Measurements from ENCODE around the gene ASCL2. TPM values are rescaled to one million over a fixed set of nuclear protein-coding genes. Genes with fewer than 3 reads are reported as not detected.

ASCL2 gene
- total RNA-seq, 1 donor from 2014 or later, result not detected

DNA sequence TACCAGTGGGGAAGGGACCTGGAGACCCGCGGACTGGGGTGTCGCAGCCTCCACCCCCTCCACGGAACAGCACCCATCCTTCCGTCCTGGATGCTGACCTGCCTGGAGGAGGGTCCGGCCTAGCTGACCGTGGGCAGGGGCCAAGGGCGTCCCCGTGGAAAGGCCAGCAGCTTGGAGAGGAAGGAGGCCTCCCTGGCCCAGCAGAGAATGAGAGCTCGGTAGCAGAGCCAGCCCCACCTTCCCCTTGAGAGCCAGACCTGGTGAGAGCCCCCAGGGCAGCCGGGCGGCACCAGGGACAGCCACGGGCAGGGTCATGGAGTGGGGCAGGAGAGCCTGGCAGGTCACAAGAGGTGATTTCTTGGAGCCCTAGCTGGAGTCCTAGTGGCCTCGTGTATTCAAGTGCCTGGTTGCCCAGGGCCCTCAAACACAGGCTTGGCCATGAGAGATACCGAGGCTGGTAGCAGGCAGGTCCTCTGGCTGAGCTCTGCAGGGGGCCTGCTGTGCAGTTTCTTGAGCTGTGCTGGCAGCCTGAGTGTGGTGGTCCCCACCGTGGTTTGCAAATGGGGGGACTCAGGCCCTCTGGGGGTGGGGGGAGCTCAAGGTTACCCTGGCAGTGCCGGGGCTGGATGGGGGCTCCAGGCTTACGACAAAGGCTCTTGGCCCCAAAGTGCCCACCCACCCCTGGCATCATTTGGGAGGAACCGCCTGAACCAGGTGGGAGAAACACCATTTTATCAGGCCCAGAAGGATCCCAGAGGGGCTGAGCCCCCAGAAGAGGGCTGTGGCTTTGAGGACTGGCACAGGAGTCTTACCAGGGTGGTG is 39.1 kb upstream of the ASCL2 start:
- no peak for DNase-seq (ENCODE audit: low read depth)

DNA sequence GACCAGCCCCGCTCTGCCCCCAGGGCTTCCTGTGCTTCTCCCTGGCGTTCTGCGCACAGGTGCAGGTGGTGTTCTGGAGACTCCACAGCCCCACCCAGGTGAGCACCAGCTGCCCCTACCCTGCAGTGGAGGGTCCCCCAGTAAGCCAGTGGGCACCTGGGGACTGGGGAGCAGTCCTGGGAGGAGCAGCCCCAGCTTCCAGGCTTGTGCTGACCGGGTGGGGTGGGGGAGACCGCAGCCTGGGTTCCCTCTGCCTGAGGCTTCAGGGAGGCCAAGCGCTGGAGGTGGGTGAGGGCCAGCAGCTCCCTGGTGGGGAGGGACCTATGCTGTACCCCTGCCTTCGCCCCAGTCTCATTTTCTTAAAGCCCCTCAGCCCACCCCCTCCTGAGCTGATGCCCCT is 38.3 kb upstream of the ASCL2 start:
- DNase-seq (ENCODE audit: low read depth), result no peak

DNA sequence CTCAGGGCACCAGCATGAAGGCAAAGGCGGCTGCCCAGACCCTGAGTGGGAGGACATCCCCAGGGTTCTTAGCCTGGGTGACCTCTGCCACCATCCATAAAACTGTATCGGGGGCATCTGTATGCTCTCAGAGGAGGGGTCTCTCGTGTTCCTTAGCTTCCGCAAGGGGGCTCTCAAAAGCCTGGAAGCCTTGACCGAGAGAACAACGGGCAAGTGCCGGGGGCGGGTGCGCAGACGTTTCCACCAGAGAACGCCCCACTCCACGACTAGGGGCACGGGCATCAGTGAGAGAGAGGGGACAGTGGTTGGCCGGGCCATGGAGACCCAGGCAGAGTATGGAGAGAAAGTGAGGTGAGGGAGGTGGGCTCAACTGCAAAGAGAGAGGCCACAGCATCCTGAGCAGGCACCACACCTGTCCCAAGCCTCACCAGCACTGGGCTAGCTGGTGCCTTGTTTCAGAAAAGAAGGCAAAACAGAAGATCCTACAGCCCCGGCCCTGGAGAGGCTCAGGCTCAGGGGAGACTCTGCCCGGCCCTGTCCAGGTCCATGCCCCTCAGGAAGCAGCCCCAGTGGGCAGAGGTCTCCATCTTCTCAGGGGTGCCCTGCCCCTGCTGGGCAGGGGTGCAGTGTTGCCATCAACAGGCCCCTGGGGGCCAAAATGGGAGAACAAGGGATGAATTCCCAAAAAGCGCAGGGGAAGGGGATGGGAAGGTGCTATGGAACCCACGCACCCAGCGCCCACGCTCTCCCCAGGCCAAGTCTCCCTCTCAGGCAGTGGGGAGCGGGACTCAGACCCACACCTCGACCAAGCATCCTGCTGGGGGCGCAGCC is 37.3 kb upstream of the ASCL2 start:
- no peak for DNase-seq (ENCODE audit: low read depth)

DNA sequence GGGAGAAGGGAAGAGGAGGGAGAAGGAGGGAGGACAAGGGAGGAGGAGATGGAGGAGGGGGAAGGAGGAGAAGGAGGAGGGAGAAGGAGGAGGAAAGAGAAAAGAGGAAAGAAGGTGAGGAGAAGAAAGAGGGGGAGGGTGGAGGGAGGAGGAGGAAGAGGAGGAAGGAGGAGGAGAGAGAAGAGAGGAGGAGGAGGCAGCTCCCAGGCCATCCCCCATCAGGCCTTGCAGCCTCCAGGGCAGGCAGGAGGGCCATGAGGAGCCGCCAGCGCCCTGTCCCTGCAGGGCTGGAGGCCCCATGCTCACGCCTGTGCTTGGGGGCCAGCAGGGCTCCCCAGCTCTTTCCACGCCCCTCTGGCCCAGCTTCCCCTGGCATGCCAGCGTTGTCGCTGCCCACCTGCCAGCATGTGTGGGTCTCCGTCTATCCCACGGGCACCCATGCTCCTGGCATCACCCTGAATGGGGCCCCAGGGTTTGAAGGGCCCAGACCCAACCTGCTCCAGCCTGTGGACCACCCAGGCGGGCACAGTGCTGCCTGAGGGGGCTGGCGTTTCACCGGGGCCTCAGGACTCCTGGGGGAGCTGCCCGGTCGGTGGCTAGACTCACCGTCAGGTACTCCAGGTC is 36.6 kb upstream of the ASCL2 start:
- DNase-seq (ENCODE audit: low read depth), result no peak

DNA sequence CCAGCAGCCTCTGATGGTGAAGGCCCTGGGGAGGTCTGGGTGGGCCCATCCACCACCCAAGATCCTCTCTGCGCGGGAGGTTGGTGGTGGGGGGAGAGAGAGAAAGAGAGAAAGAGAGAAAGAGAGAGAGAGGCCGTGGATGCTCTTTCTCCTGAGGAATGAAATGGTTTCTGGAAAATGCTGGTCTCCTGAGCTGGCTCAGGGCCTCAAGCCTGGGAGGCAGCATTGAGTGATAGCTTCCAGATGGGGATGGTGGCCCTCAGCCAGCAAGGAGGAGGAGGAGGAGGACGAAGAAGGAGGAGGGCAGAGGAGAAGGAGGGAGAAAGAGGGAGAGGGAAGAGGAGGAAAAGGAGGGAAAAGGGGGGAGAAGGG is 36.0 kb upstream of the ASCL2 start:
- DNase-seq (ENCODE audit: low read depth), result peak; percentile 46

DNA sequence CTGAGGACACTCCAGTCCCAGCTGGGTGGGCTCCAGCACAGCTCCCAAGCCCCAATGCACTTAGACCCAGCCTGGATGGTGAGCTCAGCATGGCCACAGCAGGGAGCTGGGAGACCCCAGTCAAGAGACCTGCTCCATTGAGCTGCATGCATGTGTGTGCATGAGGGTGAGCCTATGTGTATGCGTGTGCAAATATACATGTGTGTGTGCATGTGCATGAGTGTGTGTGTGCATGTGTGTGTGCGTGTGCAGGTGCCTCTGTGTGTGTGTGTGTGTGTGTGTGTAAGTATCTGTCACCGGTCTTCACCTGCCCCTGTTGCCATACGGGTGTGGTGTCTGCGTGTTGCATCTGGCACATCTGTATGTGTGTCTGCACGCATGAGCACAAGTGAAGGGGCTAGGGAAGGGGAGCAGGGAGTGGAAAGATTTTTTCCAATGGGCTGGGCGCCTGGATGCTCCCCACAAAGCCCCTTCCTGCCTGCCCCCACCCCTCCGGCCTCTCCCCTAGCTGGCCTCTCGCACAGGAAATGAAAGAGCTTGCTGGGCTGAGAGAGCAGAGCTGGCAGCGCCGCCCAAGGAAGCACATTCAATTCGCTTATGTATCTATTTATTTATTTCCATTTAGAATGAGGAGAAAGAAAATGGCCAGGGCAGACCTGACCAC is 35.5 kb upstream of the ASCL2 start:
- no peak for DNase-seq (ENCODE audit: low read depth)

DNA sequence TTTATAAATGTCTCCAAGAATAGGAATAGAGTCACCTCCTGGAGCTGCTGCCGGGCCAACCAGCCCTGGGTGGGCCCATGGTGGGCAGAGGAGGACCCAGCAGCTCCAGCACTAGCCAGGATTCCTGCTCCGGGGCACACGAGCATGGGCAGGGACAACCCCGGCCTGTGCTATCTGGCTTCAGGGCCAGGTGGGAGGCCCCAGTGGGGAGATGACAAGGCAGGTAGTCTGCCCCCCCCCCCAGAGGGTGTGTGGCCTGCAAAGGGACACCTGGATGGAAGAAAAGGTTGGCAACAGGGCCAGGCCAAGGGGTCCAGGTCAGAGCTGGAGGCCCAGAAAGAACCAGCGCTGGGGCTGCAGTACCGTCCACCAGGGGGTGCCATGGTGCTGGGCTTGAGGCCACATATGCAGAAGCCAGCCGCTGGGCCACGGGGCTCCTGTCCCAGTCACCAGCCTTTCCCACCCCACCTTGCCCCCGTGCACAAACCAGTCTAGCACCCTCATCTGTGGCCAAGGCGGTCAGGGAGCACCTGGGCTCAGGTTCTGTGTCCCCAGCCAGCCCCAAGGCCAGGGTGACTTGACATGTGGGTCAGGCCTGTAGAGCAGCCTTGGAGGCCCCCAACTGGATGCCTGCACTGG is 34.9 kb upstream of the ASCL2 start:
- peak; percentile 70 for DNase-seq (ENCODE audit: low read depth)

DNA sequence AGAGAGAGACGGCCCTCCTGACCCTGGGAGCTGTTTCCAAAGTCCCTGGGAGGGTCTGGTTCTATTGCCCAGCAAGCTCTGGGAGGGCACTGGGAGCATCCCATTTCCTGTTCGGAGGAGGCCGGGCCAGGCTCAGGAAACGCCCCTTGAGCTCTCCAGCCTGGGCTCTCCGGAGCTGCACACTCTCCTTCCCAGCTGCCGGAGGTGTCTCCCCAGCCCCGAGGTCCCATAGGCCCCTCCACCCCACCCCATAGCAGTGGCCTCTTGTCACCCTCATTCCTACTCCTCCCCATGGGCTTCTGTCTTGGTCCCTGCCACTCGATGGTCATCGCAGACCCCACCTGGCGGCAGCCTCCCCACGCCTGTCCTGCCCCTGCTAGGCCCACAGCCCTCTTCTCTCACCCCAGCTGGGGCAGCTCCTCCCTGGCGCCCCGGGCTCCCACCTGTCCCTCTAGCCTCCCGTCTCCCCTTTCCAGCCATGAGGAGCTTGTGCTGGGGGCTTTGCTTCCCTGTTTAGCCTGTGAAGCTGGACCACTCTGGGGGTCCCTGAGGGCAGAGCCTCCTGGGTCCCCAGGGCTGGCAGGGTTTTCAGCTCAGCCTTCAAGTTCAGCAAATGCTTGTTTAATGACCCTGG is 34.2 kb upstream of the ASCL2 start:
- no peak for DNase-seq (ENCODE audit: low read depth)

DNA sequence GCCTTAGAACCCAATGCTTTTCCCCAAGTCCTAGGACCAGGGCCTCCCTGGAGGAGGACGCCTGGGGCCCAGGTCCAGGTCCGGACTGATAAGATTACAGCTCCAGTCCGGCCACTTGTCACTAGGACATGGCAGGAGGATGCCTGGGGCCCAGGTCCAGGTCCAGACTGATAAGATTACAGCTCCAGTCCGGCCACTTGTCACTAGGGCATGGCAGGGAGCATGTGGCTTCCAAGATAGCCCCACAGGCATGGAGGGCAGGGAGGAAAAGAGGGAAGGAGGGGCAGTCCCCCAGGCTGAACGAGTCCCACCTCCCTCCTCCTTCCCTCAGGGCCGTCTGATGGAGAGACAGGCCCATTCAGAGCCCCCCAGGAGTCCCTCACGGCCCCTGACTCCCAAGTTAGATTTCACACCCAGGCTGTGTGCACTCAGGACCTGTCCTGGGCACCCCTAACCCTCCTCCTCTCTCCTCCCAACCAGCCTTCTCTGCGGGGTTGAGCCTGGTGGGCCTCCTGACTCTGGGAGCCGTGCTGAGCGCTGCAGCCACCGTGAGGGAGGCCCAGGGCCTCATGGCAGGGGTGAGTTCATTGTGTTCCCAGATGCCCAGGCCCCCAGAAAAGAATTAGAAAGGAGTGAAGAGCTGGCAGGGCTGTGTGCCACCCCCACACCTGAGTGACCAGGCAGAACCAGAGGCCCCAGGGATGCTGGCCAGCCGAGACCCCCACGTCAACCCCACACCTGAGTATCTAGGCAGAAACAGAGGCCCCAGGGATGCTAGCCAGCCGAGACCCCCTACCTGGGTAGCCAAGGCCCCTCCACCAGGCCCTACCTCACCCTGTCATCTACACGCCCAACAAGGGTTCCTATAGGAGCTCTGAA is 33.5 kb upstream of the ASCL2 start:
- DNase-seq (ENCODE audit: low read depth), result no peak

DNA sequence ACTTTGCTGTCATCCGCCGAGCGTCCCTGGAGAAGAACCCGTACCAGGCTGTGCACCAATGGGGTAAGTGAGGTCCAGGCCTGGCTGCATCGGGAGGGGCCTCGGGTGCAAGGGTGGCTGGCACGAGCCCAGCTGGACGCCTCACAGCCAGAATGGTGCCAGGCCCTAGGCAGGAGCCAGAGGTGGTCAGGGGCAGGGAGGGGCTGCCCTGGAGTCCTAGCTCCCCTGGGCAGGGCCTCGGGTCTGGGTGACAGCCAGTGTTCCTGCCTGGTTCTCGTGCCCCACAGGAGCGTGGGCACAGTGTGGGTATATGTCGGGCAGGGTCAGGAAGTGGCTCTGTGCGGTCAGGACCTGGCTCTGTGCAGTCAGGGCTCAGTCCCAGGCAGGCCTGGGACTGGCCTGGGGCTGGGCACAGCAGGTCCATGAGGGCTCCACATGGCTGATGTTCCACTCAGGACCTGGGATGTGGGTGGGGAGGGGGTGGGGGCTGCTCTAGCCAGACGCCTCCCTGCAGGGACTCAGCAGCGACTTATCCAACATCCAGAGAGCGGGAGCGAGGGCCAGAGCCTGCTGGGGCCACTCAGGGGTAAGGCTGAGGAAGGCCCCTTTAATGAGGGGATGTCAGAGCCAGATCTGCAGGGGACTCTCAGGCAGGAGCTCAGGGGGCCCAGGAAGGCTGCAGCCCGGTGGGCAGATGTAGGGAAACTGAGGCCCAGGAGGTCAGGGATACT is 32.7 kb upstream of the ASCL2 start:
- no peak for DNase-seq (ENCODE audit: low read depth)

DNA sequence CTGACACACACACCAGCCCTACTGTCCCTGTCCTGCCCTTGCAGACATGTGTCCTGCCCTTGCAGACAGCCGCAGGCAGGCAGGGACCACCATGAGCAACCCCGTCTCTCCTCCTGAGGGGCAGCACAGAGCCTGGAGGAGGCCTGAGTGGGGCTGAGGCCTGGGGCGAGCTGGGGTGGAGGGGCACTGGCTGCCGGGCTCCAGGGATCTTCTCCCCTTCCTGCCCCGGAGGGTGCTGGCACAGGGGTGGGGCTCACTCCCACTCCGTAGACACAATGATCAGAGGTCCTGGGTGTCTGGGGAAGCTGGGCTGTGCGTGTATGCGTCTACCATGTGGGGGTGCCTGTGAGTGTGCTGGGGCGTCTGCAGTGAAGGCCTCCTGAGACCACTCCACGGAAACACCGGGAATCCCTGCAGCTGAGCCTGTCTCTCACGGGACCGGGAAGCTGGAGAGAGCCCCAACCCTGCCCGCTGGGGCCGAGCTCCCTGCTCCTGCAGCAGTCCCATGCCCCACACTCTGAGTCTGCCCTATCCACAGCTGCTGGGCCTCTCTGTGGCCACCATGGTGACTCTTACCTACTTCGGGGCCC is 32.0 kb upstream of the ASCL2 start:
- no peak for DNase-seq (ENCODE audit: low read depth)

DNA sequence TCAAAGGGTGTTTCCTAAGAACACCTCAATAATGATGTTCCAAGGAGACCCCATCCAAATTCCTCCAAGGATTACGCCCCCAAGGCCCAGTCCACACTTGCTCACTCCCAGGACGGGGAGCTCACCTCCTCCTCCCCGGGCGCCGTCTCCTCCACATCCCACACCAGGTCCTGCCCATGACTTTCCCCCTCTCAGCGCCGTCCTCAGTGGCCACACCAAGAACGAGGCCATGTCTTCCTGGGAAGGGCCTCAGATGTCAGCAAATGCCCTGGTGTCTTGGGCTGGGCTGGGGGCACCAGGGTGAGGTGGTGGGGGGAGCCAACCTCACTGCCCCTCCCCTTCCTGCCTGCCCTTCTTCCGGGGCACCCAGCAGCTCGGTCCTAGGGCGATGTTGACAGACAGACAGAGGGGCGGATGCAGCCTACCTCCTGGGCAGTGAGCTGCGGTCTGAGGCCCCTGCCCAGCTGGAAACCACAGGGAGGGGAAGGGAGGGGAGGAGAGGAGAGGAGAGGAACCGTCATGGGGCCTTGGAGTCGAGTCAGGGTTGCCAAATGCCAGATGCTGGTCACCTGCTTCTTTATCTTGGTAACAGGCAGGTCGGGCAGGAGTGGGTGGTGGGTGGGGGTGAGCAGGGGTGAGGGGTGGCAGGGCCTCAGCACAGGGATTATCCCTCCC is 31.4 kb upstream of the ASCL2 start, which contains the start of the genes C11orf21 and TSPAN32:
Gene C11orf21 (minus strand): TSS at position 288 of the 675 bp plus-strand sequence. CDS start 110 bp downstream, at position 178.
Gene TSPAN32 (plus strand): TSS at position 383 of the 675 bp plus-strand sequence. CDS start 137 bp downstream, at position 520.
- DNase-seq (ENCODE audit: low read depth), result peak; percentile 64

DNA sequence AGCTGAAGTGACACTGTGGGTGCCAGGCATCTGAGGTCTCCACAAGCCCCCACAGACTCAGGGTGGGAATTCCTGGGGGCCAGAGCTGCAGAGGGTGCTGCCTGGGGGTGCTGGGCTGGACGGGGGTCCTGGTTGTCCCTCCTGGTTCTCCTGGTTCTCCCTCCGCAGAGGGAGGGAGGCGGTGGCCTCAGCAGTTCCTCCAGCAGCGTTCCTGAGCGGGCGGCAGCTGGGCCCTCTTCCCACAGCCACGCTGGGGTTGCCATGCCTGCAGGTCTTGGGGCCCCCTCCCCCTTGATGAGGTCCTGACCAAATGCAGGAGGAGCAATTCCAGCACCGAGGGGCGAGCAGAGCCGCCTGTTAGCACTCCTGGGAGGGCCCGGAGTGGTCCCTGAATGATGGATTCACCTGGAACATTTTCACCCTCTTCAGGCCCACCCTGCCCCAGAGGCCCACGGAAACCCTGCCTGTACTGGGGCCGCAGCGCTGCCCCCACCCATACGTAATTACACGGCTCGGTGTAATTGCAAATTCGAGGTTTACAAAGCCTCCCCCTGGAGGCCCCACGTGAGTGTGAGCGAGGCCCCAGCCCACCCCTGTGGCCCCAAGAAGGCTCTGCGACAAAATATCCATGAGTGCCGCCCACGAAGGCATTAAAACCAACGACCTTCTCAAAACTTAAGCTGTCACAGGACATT is 30.7 kb upstream of the ASCL2 start:
- DNase-seq (ENCODE audit: low read depth), result no peak

DNA sequence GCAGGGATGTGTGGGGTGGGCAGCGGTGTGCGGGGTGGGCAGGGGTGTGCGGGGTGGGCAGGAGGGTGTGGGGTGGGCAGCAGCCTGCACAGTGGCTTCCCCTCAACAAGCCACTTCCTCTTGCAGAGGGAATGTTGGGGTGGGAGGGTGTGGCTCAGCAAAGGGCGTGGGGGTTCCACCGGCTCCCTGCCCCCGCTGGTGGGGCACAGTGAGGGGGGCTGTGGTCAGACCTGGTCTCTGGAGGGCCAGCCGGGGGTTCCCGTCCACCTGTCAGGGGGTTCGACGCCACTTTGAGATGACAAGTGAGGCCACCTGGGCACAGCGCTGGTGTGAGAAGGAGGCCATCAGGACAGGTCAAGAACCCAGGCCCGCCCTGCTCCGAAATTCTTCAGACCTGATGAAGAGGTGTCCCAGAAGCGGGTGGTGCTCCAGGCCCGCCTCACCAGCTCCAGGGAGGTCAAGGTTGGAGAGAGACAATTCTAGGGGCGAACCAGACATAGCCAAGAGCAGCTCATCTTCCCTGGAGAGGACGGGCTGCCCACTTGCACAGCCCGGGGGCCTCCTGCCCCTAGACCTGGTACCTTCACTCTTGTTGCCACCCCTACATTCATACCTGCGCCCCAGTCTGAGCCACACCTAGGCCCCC is 30.0 kb upstream of the ASCL2 start:
- no peak for DNase-seq (ENCODE audit: low read depth)

DNA sequence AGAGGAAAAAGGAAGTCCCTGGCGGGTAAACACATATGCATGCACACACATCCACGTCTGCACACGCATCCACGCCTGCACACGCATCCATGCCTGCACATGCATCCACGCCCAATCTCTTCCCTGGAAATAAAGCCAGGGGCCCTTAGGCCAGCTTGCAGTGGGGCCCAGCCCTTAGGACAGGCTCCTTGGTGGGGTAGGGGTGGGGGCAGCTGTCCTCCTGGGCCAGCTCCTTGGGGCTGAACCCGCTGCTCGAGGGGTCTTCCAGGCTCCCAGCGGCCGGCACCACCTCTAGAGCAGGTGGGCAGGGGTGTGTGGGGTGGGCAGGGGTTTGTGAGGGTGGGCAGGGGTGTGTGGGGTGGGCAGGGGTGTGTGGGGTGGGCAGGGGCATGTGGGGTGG is 29.4 kb upstream of the ASCL2 start:
- DNase-seq (ENCODE audit: low read depth), result no peak

Measured in myocyte (in vitro differentiated cells).